ENCODE measurements around the gene APOF. TPM values are rescaled to one million over a fixed set of nuclear protein-coding genes. Genes with fewer than 3 reads are reported as not detected.

The APOF gene
- total and polyA plus RNA-seq, 2 of the 13 experiments (the other 11 are each of a cell fraction or from before 2014, with no cell fraction given), result 3.3 to 23.9 TPM

DNA sequence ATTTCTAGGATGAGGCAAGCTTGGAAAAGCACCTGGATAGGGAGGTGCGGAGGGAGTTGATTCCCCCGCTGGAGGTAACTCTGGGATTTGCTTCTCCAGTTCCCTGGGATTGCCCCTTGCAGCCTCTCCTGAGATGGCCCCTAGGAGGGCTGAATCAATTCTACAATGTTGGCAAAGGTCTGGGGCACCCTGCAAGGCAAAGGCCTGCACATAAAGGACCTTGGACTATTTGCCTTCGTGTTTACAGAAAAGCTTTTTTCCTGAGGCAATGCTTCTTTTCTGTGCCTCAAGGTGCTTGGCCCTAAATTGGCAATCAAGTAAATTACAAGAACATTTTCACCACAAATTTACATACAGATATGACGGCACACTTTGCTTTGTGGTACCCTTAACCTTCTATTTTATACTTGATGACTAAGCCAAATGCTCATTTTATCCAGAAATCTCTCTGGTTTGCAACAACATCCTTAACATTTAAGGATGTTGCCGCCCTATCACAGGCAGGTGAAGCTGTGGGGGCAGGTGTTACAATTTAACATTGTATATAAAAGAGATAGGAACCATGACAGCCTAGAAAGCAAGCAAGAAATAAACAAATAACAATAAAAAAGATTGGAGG lies 46.3 kb upstream of the APOF start:
- Histone ChIP-seq H3K27ac (ENCODE audit: extremely low read length, insufficient read depth, low read length) (no peak overlapping the region), H3K27me3 (ENCODE audit: control insufficient read depth in 1 of 2, insufficient read depth in 2 of 2, low read length in 2 of 2) (no peaks in the 10 kb centered on the region), H3K36me3 (replicated peaks in 1 of 2; ENCODE audit: control insufficient read depth in 1 of 2, insufficient read depth in 2 of 2, low read length in 2 of 2) (no peaks in the 10 kb centered on the region), H3K4me2 (ENCODE audit: low read depth, low read length) (peak overlapping the region; percentile 35; the same call in 1 of the 2 replicates), H3K4me1 (ENCODE audit: insufficient read depth, low read length) (peaks cover 13% of the 10 kb centered on the region), H2AFZ (ENCODE audit: low read length) (no peak overlapping the region), H3K9ac (ENCODE audit: insufficient read depth, low read depth, low read length) (no peak overlapping the region), H3K79me2 (ENCODE audit: insufficient read depth, low read length) (no peaks in the 10 kb centered on the region), H3K4me3 (replicated peaks in 1 of 3; ENCODE audit: insufficient read depth in 1 of 3, low read depth in 2 of 3, low read length in 3 of 3) (no peak overlapping the region), H4K20me1 (ENCODE audit: insufficient read depth, low read length) (no peaks in the 10 kb centered on the region), H3K9me3 (ENCODE audit: low read length) (no peaks in the 10 kb centered on the region)
- ATAC-seq, result peak; percentile 68
- intact Hi-C loops (cut with micrococcal nuclease; ENCODE audit: unreplicated experiment) (no loop called here), in situ Hi-C loops (cut with HindIII; ENCODE audit: extremely low pct_ligation_motif_present, low pct_unique_long_range_greater_than_20kb) (no loop called here)
- ChIA-PET POLR2A (interaction anchor here (2.9 kb wide), 1 partner anchor 49 kb away, joined by 8 read pairs; the partner anchor contains the start of gene STAT2), CTCF (ENCODE audit: low intra/inter-chr PET ratio, low total read pairs) (no interaction called here)
- 36% methylated on average over 5 of the region's 5 CpGs for WGBS (ENCODE audit: low lambda C conversion rate)
- DNase-seq (ENCODE audit: low spot score), result peak; percentile 7
- no TSS peak for BruUV-seq (replicated peaks)
- TF ChIP-seq, protein P1, sequence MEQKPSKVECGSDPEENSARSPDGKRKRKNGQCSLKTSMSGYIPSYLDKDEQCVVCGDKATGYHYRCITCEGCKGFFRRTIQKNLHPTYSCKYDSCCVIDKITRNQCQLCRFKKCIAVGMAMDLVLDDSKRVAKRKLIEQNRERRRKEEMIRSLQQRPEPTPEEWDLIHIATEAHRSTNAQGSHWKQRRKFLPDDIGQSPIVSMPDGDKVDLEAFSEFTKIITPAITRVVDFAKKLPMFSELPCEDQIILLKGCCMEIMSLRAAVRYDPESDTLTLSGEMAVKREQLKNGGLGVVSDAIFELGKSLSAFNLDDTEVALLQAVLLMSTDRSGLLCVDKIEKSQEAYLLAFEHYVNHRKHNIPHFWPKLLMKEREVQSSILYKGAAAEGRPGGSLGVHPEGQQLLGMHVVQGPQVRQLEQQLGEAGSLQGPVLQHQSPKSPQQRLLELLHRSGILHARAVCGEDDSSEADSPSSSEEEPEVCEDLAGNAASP (CRISPR knock-in tag; IDR thresholded peaks at IDR 0.05; ENCODE audit: borderline replicate concordance), result 0 out of 2 replicates have a peak, but pooled peaks have one; percentile 18
- TF ChIP-seq GATAD2A (CRISPR knock-in tag; IDR thresholded peaks at IDR 0.05) (peak; percentile 59), SALL1 (CRISPR knock-in tag; IDR thresholded peaks at IDR 0.05) (0 out of 2 replicates have a peak, but pooled peaks have one; percentile 18), FOXA3 (CRISPR knock-in tag; IDR thresholded peaks at IDR 0.05) (peak; percentile 55), HNF4A (CRISPR knock-in tag; IDR thresholded peaks at IDR 0.05) (peak; percentile 71), CHD2 (IDR thresholded peaks at IDR 0.05; ENCODE audit: low read depth, low read length) (no peak), HDAC2 (CRISPR knock-in tag; IDR thresholded peaks at IDR 0.05) (peak; percentile 36; the same call in 1 of the 2 replicates)
- TF ChIP-seq, protein P2, sequence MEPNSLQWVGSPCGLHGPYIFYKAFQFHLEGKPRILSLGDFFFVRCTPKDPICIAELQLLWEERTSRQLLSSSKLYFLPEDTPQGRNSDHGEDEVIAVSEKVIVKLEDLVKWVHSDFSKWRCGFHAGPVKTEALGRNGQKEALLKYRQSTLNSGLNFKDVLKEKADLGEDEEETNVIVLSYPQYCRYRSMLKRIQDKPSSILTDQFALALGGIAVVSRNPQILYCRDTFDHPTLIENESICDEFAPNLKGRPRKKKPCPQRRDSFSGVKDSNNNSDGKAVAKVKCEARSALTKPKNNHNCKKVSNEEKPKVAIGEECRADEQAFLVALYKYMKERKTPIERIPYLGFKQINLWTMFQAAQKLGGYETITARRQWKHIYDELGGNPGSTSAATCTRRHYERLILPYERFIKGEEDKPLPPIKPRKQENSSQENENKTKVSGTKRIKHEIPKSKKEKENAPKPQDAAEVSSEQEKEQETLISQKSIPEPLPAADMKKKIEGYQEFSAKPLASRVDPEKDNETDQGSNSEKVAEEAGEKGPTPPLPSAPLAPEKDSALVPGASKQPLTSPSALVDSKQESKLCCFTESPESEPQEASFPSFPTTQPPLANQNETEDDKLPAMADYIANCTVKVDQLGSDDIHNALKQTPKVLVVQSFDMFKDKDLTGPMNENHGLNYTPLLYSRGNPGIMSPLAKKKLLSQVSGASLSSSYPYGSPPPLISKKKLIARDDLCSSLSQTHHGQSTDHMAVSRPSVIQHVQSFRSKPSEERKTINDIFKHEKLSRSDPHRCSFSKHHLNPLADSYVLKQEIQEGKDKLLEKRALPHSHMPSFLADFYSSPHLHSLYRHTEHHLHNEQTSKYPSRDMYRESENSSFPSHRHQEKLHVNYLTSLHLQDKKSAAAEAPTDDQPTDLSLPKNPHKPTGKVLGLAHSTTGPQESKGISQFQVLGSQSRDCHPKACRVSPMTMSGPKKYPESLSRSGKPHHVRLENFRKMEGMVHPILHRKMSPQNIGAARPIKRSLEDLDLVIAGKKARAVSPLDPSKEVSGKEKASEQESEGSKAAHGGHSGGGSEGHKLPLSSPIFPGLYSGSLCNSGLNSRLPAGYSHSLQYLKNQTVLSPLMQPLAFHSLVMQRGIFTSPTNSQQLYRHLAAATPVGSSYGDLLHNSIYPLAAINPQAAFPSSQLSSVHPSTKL (CRISPR knock-in tag; IDR thresholded peaks at IDR 0.05), result peak; percentile 67
- TF ChIP-seq, protein P3, sequence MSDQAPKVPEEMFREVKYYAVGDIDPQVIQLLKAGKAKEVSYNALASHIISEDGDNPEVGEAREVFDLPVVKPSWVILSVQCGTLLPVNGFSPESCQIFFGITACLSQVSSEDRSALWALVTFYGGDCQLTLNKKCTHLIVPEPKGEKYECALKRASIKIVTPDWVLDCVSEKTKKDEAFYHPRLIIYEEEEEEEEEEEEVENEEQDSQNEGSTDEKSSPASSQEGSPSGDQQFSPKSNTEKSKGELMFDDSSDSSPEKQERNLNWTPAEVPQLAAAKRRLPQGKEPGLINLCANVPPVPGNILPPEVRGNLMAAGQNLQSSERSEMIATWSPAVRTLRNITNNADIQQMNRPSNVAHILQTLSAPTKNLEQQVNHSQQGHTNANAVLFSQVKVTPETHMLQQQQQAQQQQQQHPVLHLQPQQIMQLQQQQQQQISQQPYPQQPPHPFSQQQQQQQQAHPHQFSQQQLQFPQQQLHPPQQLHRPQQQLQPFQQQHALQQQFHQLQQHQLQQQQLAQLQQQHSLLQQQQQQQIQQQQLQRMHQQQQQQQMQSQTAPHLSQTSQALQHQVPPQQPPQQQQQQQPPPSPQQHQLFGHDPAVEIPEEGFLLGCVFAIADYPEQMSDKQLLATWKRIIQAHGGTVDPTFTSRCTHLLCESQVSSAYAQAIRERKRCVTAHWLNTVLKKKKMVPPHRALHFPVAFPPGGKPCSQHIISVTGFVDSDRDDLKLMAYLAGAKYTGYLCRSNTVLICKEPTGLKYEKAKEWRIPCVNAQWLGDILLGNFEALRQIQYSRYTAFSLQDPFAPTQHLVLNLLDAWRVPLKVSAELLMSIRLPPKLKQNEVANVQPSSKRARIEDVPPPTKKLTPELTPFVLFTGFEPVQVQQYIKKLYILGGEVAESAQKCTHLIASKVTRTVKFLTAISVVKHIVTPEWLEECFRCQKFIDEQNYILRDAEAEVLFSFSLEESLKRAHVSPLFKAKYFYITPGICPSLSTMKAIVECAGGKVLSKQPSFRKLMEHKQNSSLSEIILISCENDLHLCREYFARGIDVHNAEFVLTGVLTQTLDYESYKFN (CRISPR knock-in tag; conservative IDR thresholded peaks at IDR 0.05), result peak; percentile 63
- TF ChIP-seq, protein P4, sequence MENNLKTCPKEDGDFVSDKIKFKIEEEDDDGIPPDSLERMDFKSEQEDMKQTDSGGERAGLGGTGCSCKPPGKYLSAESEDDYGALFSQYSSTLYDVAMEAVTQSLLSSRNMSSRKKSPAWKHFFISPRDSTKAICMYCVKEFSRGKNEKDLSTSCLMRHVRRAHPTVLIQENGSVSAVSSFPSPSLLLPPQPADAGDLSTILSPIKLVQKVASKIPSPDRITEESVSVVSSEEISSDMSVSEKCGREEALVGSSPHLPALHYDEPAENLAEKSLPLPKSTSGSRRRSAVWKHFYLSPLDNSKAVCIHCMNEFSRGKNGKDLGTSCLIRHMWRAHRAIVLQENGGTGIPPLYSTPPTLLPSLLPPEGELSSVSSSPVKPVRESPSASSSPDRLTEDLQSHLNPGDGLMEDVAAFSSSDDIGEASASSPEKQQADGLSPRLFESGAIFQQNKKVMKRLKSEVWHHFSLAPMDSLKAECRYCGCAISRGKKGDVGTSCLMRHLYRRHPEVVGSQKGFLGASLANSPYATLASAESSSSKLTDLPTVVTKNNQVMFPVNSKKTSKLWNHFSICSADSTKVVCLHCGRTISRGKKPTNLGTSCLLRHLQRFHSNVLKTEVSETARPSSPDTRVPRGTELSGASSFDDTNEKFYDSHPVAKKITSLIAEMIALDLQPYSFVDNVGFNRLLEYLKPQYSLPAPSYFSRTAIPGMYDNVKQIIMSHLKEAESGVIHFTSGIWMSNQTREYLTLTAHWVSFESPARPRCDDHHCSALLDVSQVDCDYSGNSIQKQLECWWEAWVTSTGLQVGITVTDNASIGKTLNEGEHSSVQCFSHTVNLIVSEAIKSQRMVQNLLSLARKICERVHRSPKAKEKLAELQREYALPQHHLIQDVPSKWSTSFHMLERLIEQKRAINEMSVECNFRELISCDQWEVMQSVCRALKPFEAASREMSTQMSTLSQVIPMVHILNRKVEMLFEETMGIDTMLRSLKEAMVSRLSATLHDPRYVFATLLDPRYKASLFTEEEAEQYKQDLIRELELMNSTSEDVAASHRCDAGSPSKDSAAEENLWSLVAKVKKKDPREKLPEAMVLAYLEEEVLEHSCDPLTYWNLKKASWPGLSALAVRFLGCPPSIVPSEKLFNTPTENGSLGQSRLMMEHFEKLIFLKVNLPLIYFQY (CRISPR knock-in tag; IDR thresholded peaks at IDR 0.05; ENCODE audit: borderline replicate concordance), result no peak
- FAIRE-seq, result peak; percentile 56
